ENCODE results near the gene SUGT1.

GRCh38 chr13:52737965-52738364, 85.3 kb downstream of the SUGT1 start:
- TF ChIP-seq CTCF (conservative IDR thresholded peaks at IDR 0.05 in 1 of 2, IDR thresholded peaks at IDR 0.05 in 1 of 2; ENCODE audit: extremely low read depth in 1 of 2, insufficient read depth in 1 of 2, low read depth in 1 of 2, low read length in 2 of 2), result no peak
- no peak for TF ChIP-seq EZH2 (IDR thresholded peaks at IDR 0.05; ENCODE audit: borderline replicate concordance, low read length)
